ENCODE data around the gene NUAK2. TPM values are rescaled to one million over a fixed set of nuclear protein-coding genes. Genes with fewer than 3 reads are reported as not detected.
"Not testable (repeated sequence)": the region's sequence is repeated elsewhere in the genome, so short reads cannot be mapped to it uniquely, and the experiment has no call there.

Gene NUAK2
- 1 to 10 TPM in 2 of 4 donors, under 1 TPM in 1, not detected in 1; 0.73 to 2.0 (median 1.5) TPM for total RNA-seq

- Histone ChIP-seq H3K4me3 (peak within 1 kb of the TSS; percentile 51 to 53), H3K4me1 (no peaks in the 10 kb centered on the region), H3K27me3 (no peaks in the 10 kb centered on the region), H3K36me3 (no peaks in the 10 kb centered on the region), H3K9me3 (no peaks in the 10 kb centered on the region), H3K27ac (peak within 1 kb of the TSS; percentile 47 to 61)
- DNase-seq, result peak; percentile 72 to 85
- intact Hi-C loops (cut with DNase I; ENCODE audit: low total_unique reads), result no loop called here
- peak; percentile 69 to 75 for TF ChIP-seq POLR2A (IDR thresholded peaks at IDR 0.05)
- peak in 3 of 4 experiments; percentile 23 to 51 (median 25) for TF ChIP-seq CTCF (IDR thresholded peaks at IDR 0.05)
Observed at GRCh38 chr1:205321162-205321958, at the start of gene NUAK2. NUAK2 (minus strand) TSS chr1:205321745; CDS start chr1:205321628, 117 bp downstream.

GRCh38 chr1:205370780-205371179, 49.2 kb upstream of the NUAK2 start:
- intact Hi-C loops (cut with DNase I; ENCODE audit: low total_unique reads), result no loop called here
- TF ChIP-seq POLR2A (IDR thresholded peaks at IDR 0.05) (no peak), CTCF (IDR thresholded peaks at IDR 0.05) (no peak)
- H3K4me1 ChIP-seq, result peaks cover 0 to 18% of the 10 kb centered on the region in 2 donors
- H3K36me3 ChIP-seq, result no peaks in the 10 kb centered on the region
- no peaks in the 10 kb centered on the region for H3K9me3 ChIP-seq
- H3K27me3 ChIP-seq, result no peaks in the 10 kb centered on the region
- DNase-seq, result no peak
- no peak overlapping the region for H3K27ac ChIP-seq
- no peak overlapping the region for H3K4me3 ChIP-seq

- no peaks in the 10 kb centered on the region for H3K36me3 ChIP-seq
- H3K4me1 ChIP-seq, result peaks cover 0 to 18% of the 10 kb centered on the region in 2 donors
- H3K27me3 ChIP-seq, result no peaks in the 10 kb centered on the region
- no peak overlapping the region for H3K4me3 ChIP-seq
- no peak overlapping the region for H3K27ac ChIP-seq
- intact Hi-C loops (cut with DNase I; ENCODE audit: low total_unique reads), result no loop called here
- DNase-seq, result no peak
- no peaks in the 10 kb centered on the region for H3K9me3 ChIP-seq
- TF ChIP-seq CTCF (IDR thresholded peaks at IDR 0.05), result no peak
- TF ChIP-seq POLR2A (IDR thresholded peaks at IDR 0.05), result no peak
Observed at GRCh38 chr1:205369701-205370123, 48.2 kb upstream of the NUAK2 start.

GRCh38 chr1:205368478-205368877, 46.9 kb upstream of the NUAK2 start:
- no peaks in the 10 kb centered on the region for H3K36me3 ChIP-seq
- no peak overlapping the region for H3K27ac ChIP-seq
- H3K4me3 ChIP-seq, result no peak overlapping the region
- TF ChIP-seq CTCF (IDR thresholded peaks at IDR 0.05) (no peak), POLR2A (IDR thresholded peaks at IDR 0.05) (no peak)
- H3K9me3 ChIP-seq, result no peaks in the 10 kb centered on the region
- intact Hi-C loops (cut with DNase I; ENCODE audit: low total_unique reads), result no loop called here
- DNase-seq, result no peak
- peaks cover 0 to 10% of the 10 kb centered on the region in 2 donors for H3K4me1 ChIP-seq
- no peaks in the 10 kb centered on the region for H3K27me3 ChIP-seq

GRCh38 chr1:205365945-205366463, 44.5 kb upstream of the NUAK2 start:
- Histone ChIP-seq H3K4me1 (no peaks in the 10 kb centered on the region), H3K27ac (no peak overlapping the region), H3K4me3 (no peak overlapping the region), H3K27me3 (no peaks in the 10 kb centered on the region), H3K9me3 (no peaks in the 10 kb centered on the region), H3K36me3 (no peaks in the 10 kb centered on the region)
- DNase-seq, result no peak
- intact Hi-C loops (cut with DNase I; ENCODE audit: low total_unique reads), result no loop called here
- TF ChIP-seq CTCF (IDR thresholded peaks at IDR 0.05) (no peak), POLR2A (IDR thresholded peaks at IDR 0.05) (no peak)

GRCh38 chr1:205365086-205365485, 43.5 kb upstream of the NUAK2 start:
- H3K4me3 ChIP-seq; H3K9me3 ChIP-seq; DNase-seq; H3K27me3 ChIP-seq; intact Hi-C loops (cut with DNase I; ENCODE audit: low total_unique reads); H3K36me3 ChIP-seq; H3K4me1 ChIP-seq; H3K27ac ChIP-seq: not testable (repeated sequence)

Data from uterus (tissue), 4 donors.